ENCODE measurements around the gene HOXD3. TPM values are rescaled to one million over a fixed set of nuclear protein-coding genes. Genes with fewer than 3 reads are reported as not detected.

HOXD3 gene
- total RNA-seq, 1 experiment from 2014 or later = not detected

DNA sequence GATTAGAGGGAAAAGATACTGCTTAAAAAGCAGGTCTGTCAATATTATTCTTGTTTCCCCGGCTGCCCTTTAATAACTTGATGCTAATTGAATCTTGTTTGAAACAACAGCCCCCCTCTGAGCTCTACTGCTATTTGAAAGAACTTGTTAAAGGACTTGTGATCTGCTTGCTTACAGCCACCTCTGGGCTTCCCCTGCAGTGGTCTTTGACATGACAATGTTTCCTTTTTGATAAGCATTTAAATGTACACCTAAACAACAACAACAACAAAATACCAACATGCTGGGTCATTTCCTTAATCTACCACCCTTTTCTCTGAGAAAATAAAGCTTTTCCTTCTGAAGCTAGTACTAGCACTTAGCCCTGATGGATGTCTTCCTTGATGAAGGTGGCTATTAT lies 35.2 kb downstream of the HOXD3 start:
- Mint-ChIP-seq H3K4me3 (ENCODE audit: low read depth, unreplicated experiment) (no peak overlapping the region), H3K27me3 (ENCODE audit: unreplicated experiment) (peaks cover 9% of the 10 kb centered on the region), H3K9me3 (ENCODE audit: low read depth, unreplicated experiment) (no peaks in the 10 kb centered on the region), H3K36me3 (ENCODE audit: insufficient read depth, unreplicated experiment) (peaks cover 9% of the 10 kb centered on the region), H3K27ac (ENCODE audit: unreplicated experiment) (no peak overlapping the region), H3K4me1 (ENCODE audit: low read depth, unreplicated experiment) (no peaks in the 10 kb centered on the region)
- CTCF ChIA-PET = interaction anchor here (0.6 kb wide), 1 partner anchor 1768 kb away, joined by 6 read pairs; no protein-coding TSS in a partner anchor
- intact Hi-C loops (cut with micrococcal nuclease; ENCODE audit: unreplicated experiment) = no loop called here
- TF ChIP-seq, protein P1, sequence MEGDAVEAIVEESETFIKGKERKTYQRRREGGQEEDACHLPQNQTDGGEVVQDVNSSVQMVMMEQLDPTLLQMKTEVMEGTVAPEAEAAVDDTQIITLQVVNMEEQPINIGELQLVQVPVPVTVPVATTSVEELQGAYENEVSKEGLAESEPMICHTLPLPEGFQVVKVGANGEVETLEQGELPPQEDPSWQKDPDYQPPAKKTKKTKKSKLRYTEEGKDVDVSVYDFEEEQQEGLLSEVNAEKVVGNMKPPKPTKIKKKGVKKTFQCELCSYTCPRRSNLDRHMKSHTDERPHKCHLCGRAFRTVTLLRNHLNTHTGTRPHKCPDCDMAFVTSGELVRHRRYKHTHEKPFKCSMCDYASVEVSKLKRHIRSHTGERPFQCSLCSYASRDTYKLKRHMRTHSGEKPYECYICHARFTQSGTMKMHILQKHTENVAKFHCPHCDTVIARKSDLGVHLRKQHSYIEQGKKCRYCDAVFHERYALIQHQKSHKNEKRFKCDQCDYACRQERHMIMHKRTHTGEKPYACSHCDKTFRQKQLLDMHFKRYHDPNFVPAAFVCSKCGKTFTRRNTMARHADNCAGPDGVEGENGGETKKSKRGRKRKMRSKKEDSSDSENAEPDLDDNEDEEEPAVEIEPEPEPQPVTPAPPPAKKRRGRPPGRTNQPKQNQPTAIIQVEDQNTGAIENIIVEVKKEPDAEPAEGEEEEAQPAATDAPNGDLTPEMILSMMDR (IDR thresholded peaks at IDR 0.05; ENCODE audit: unreplicated experiment) = no peak
- DNase-seq = no peak
- no TSS peak for BruUV-seq (replicated peaks)

GRCh38 chr2:176193048-176193447 lies 35.9 kb downstream of the HOXD3 start:
- Mint-ChIP-seq H3K27ac (ENCODE audit: unreplicated experiment) (no peak overlapping the region), H3K9me3 (ENCODE audit: low read depth, unreplicated experiment) (no peaks in the 10 kb centered on the region), H3K4me3 (ENCODE audit: low read depth, unreplicated experiment) (no peak overlapping the region), H3K27me3 (ENCODE audit: unreplicated experiment) (peaks cover 2% of the 10 kb centered on the region), H3K4me1 (ENCODE audit: low read depth, unreplicated experiment) (no peaks in the 10 kb centered on the region), H3K36me3 (ENCODE audit: insufficient read depth, unreplicated experiment) (peaks cover 3% of the 10 kb centered on the region)
- TF ChIP-seq, protein P1 (IDR thresholded peaks at IDR 0.05; ENCODE audit: unreplicated experiment) = no peak
- CTCF ChIA-PET = no interaction called here
- intact Hi-C loops (cut with micrococcal nuclease; ENCODE audit: unreplicated experiment) = no loop called here
- DNase-seq = no peak
- BruUV-seq (replicated peaks) = no TSS peak

GRCh38 chr2:176199902-176200301 lies 42.8 kb downstream of the HOXD3 start:
- DNase-seq = no peak
- no peaks in the 10 kb centered on the region for H3K36me3 Mint-ChIP-seq (ENCODE audit: insufficient read depth, unreplicated experiment)
- TF ChIP-seq, protein P1 (IDR thresholded peaks at IDR 0.05; ENCODE audit: unreplicated experiment) = no peak
- no peaks in the 10 kb centered on the region for H3K27me3 Mint-ChIP-seq (ENCODE audit: unreplicated experiment)
- no peak overlapping the region for H3K27ac Mint-ChIP-seq (ENCODE audit: unreplicated experiment)
- CTCF ChIA-PET = interaction anchor here (0.7 kb wide), 1 partner anchor 240 kb away, joined by 3 read pairs; no protein-coding TSS in a partner anchor
- peaks cover 3% of the 10 kb centered on the region for H3K9me3 Mint-ChIP-seq (ENCODE audit: low read depth, unreplicated experiment)
- intact Hi-C loops (cut with micrococcal nuclease; ENCODE audit: unreplicated experiment) = no loop called here
- no peak overlapping the region for H3K4me3 Mint-ChIP-seq (ENCODE audit: low read depth, unreplicated experiment)
- H3K4me1 Mint-ChIP-seq (ENCODE audit: low read depth, unreplicated experiment) = no peaks in the 10 kb centered on the region
- BruUV-seq (replicated peaks) = no TSS peak

- no TSS peak for BruUV-seq (replicated peaks)
- H3K4me3 Mint-ChIP-seq (ENCODE audit: low read depth, unreplicated experiment) = no peak overlapping the region
- DNase-seq = no peak
- CTCF ChIA-PET = no interaction called here
- H3K27ac Mint-ChIP-seq (ENCODE audit: unreplicated experiment) = no peak overlapping the region
- intact Hi-C loops (cut with micrococcal nuclease; ENCODE audit: unreplicated experiment) = no loop called here
- H3K27me3 Mint-ChIP-seq (ENCODE audit: unreplicated experiment) = no peaks in the 10 kb centered on the region
- H3K9me3 Mint-ChIP-seq (ENCODE audit: low read depth, unreplicated experiment) = peaks cover 3% of the 10 kb centered on the region
- TF ChIP-seq, protein P1 (IDR thresholded peaks at IDR 0.05; ENCODE audit: unreplicated experiment) = no peak
- no peaks in the 10 kb centered on the region for H3K4me1 Mint-ChIP-seq (ENCODE audit: low read depth, unreplicated experiment)
- H3K36me3 Mint-ChIP-seq (ENCODE audit: insufficient read depth, unreplicated experiment) = no peaks in the 10 kb centered on the region
Observed at GRCh38 chr2:176200971-176201370, 43.9 kb downstream of the HOXD3 start.

Measured in Calu3 (cell line).